ENCODE measurements around the gene TMEM87A. TPM values are rescaled to one million over a fixed set of nuclear protein-coding genes. Genes with fewer than 3 reads are reported as not detected.

The TMEM87A gene
- polyA plus RNA-seq, 2 of the 4 experiments (the other 2 are of a cell fraction): 30.3 to 49.8 TPM

GRCh38 chr15:42163947-42164550 lies 109.2 kb downstream of the TMEM87A start:
- no peak overlapping the region for H3K4me3 ChIP-seq
- H3K27ac ChIP-seq: no peak overlapping the region
- ATAC-seq (no peak), FAIRE-seq (no peak), DNase-seq (ENCODE audit: low read depth in 1 of 2, low spot score in 1 of 2) (no peak)
- H3K9me3 ChIP-seq: no peaks in the 10 kb centered on the region
- no peaks in the 10 kb centered on the region for H3K4me1 ChIP-seq
- ChIA-PET POLR2A (no interaction called here), CTCF (no interaction called here)
- no peak overlapping the region for H3K4me2 ChIP-seq
- WGBS (ENCODE audit: missing lambda C conversion rate): 90% methylated on average over 4 of the region's 4 CpGs
- TF ChIP-seq RARB (CRISPR knock-in tag; IDR thresholded peaks at IDR 0.05) (no peak), NR3C1 (IDR thresholded peaks at IDR 0.05) (no peak), ZC3H11A (IDR thresholded peaks at IDR 0.05) (no peak), CHD4 (IDR thresholded peaks at IDR 0.05; ENCODE audit: borderline replicate concordance) (no peak), GATA3 (IDR thresholded peaks at IDR 0.05; ENCODE audit: borderline replicate concordance) (no peak), REST (IDR thresholded peaks at IDR 0.05) (no peak), FOSL2 (IDR thresholded peaks at IDR 0.05) (no peak), FOSL2 (CRISPR knock-in tag; IDR thresholded peaks at IDR 0.05) (no peak), TP53 (CRISPR knock-in tag; IDR thresholded peaks at IDR 0.05) (no peak), EHF (CRISPR knock-in tag; IDR thresholded peaks at IDR 0.05) (no peak), TFCP2L1 (CRISPR knock-in tag; IDR thresholded peaks at IDR 0.05) (no peak)

DNA sequence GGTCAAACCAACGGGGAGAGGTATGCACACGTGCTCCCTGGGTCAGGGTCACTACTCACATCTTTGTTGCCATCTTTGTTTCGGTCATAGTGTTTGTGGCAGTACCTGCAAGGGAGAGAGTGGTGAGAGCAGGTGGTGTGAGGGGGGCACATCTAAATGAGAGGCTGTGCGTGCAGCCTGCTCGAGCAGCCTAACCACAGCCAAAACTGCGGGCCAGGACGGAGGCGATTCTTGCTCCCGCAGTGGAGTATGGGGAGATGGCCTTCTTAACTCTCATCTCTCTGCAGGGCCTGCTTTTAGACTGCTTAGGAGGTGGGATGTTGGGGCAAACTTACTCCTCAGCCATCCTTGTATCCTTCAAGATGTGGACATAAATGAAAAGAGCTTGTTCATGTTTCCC lies 109.9 kb downstream of the TMEM87A start:
- FAIRE-seq (no peak), DNase-seq (ENCODE audit: low read depth in 1 of 2, low spot score in 1 of 2) (no peak), ATAC-seq (no peak)
- Histone ChIP-seq H3K9me3 (no peaks in the 10 kb centered on the region), H3K4me1 (no peaks in the 10 kb centered on the region), H3K4me2 (no peak overlapping the region), H3K4me3 (no peak overlapping the region), H3K27ac (no peak overlapping the region)
- 97% methylated on average over 9 of the region's 9 CpGs for WGBS (ENCODE audit: missing lambda C conversion rate)
- TF ChIP-seq ZSCAN20 (CRISPR knock-in tag; IDR thresholded peaks at IDR 0.05): no peak
- TF ChIP-seq MYC (IDR thresholded peaks at IDR 0.05; ENCODE audit: borderline replicate concordance, low read length): no peak
- no peak for TF ChIP-seq SMC3 (IDR thresholded peaks at IDR 0.05)
- no peak for TF ChIP-seq NFE2L2 (conservative IDR thresholded peaks at IDR 0.05; ENCODE audit: low read length)
- no peak for TF ChIP-seq REST (IDR thresholded peaks at IDR 0.05)
- TF ChIP-seq JUN (IDR thresholded peaks at IDR 0.05): no peak
- no peak for TF ChIP-seq CHD4 (IDR thresholded peaks at IDR 0.05; ENCODE audit: borderline replicate concordance)
- no peak for TF ChIP-seq RFX5 (IDR thresholded peaks at IDR 0.05)
- TF ChIP-seq EHF (CRISPR knock-in tag; IDR thresholded peaks at IDR 0.05): no peak
- no peak for TF ChIP-seq CHD2 (IDR thresholded peaks at IDR 0.05; ENCODE audit: low read length, partially characterized antibody)
- TF ChIP-seq, protein P1, sequence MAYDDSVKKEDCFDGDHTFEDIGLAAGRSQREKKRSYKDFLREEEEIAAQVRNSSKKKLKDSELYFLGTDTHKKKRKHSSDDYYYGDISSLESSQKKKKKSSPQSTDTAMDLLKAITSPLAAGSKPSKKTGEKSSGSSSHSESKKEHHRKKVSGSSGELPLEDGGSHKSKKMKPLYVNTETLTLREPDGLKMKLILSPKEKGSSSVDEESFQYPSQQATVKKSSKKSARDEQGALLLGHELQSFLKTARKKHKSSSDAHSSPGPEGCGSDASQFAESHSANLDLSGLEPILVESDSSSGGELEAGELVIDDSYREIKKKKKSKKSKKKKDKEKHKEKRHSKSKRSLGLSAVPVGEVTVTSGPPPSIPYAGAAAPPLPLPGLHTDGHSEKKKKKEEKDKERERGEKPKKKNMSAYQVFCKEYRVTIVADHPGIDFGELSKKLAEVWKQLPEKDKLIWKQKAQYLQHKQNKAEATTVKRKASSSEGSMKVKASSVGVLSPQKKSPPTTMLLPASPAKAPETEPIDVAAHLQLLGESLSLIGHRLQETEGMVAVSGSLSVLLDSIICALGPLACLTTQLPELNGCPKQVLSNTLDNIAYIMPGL (CRISPR knock-in tag; IDR thresholded peaks at IDR 0.05; ENCODE audit: borderline replicate concordance): no peak
- TF ChIP-seq, protein P2, sequence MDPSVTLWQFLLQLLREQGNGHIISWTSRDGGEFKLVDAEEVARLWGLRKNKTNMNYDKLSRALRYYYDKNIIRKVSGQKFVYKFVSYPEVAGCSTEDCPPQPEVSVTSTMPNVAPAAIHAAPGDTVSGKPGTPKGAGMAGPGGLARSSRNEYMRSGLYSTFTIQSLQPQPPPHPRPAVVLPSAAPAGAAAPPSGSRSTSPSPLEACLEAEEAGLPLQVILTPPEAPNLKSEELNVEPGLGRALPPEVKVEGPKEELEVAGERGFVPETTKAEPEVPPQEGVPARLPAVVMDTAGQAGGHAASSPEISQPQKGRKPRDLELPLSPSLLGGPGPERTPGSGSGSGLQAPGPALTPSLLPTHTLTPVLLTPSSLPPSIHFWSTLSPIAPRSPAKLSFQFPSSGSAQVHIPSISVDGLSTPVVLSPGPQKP (IDR thresholded peaks at IDR 0.05; ENCODE audit: low read depth, low read length): no peak
- TF ChIP-seq EP300 (IDR thresholded peaks at IDR 0.05): no peak
- TF ChIP-seq RARB (CRISPR knock-in tag; IDR thresholded peaks at IDR 0.05): no peak
- TF ChIP-seq, protein P3, sequence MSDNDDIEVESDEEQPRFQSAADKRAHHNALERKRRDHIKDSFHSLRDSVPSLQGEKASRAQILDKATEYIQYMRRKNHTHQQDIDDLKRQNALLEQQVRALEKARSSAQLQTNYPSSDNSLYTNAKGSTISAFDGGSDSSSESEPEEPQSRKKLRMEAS (IDR thresholded peaks at IDR 0.05): no peak
- TF ChIP-seq SREBF2 (IDR thresholded peaks at IDR 0.05): no peak
- ChIA-PET POLR2A (no interaction called here), CTCF (no interaction called here)

All from A549 (cell line).